T-helper 2 cell (primary cell): ENCODE measurements around the gene NPHP4.

Source experiments
- DNase-seq, 5 experiments: peaks; one replicate each; pipeline versions ENCODE4 v3.0.0 to v3.0.0-alpha.2; 2012 to 2022
- total RNA-seq, 2 donors: gene quantifications; one replicate each; lab custom pipeline; 2026; lab: John Stamatoyannopoulos, UW

Gene NPHP4
- 11.8 to 15.2 reads per million in 2 donors for total RNA-seq

DNA sequence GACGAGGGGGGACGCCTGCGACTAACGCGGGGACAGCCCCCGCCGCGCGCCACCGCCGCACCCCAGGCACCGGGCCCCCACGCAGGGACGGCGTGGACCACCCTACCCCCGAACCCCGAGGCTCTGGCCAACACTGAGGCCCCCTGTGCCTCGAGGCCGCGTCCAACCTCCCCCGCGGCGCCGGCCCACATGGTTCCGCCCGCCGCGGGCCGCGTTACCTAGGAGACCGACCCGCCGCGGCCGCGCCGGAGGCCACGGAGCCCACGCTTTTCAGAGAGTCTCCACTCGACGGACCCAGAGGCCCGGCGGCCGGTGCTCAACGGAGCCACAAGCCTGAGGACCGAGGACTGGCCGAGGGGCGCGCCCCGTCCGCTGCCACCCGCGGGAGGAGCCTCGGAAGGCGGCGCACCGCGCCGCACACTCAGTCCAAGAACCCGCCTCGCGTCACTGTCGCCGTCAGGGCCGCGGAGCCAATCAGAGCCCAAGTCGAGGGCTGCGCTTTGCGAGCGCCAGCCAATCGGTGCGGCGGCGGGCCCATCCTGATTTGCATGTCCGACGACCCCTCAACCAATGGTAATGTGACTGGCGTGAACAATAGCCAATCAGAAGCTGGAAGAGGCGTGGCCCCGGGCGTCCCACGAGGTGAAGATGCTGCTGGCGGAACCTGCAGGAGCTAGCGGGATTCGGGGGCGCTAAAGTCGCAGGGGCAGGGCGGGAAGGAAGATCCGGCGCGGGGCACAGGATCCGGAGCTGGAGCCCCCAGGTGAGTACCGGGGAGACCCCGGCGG, at the start of gene NPHP4:
Gene NPHP4 (minus strand): TSS at position 400 of the 788 bp plus-strand sequence. CDS start 6,136 bp downstream, outside the sequence.
- DNase-seq, result peak; percentile 97 to 100 (median 99)

DNA sequence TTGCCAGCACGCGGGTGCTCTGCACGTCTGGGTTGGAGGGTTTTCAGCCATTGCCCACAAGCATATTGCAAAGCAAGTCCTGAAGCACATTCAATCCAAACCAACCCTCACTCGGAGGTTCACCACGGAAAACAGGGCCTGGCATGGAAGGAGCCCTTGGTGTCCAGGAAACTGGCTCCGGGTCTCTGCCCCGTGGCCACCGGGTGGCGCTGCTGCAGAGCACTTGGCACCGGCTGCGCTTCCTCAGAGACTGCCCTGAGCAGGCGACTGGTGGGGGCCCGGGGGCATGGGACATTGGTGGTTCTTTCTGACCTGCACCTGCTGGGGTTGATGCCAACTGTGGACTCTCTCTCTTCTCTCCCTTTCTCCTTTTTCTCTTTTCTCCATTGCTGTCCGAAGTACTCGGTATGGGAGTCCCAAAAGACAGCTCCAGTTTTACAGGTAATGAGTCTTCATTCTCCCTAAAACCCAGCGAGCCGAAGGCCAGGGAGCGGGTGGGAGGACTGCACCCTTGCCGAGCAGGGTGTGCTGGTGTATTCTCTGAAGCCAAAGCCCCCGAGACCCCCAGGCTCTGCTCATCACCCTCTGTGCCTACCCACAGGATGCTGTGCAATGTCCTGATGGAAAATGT, 49.3 kb upstream of the NPHP4 start:
- no peak for DNase-seq

DNA sequence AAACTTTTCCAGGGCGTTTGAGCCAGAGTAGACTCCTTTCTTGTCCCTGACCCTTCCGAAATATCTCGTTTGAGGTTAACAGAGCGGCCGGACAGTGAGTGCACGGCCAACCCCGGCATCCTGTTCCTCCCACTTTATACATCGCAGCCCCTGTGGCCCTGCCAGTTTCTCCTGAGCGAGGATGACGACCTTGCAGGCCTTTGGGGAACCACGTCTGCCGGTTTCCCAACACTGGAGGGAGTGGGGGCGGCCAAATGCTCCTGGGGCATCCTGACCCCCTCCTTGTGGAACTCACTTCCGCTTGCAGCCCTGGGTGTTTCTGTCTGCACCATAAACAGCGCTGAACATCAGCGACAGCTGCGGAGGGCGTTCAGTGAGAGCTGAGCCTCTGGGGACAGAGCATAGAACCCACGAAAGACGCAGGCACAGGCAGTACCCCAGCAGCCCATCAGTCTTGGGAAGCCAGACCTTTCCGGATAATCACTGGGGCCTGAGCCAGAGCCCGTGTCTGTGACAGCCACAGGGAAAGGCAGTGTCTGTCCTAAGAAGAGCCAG, 48.7 kb upstream of the NPHP4 start:
- no peak for DNase-seq

DNA sequence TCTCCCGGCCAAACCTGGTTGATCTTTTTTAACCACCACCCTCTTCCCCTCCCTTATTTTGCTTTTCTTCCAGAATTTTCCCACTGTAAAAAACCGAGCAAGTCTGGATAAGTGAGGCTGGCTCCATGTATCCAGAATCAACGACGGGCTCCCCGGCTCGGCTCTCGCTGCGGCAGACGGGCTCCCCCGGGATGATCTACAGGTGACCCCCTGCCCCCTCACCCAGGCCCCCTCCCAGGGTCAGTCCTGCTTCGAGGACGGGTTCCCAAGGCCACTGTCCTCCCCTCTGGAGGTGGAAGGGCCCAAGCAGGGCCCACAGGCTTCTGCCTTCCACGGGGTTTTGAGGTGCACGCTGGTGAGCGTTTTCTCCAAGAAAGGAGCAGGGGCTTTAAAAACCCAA, 48.2 kb upstream of the NPHP4 start:
- no peak for DNase-seq

DNA sequence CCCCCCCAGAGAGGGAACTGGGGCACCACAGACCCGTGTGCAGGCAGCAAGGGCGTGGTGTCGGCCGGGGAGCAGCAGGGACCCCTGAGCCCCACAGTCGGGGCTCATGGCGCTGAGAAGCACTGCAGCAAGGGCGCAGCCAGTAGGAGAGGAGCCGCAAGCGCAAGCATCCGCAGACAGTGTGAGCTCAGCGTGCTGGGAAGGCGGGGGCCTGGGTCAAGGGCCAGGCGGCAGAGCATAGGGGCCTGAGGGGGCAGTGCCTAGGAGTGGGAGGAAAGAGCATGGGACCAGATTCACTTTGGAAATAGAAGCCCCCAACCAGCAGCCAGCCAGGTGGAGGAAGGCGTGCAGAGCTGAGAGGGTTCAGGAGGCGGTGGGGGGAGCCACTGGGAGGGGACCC, 46.8 kb upstream of the NPHP4 start:
- no peak for DNase-seq

DNA sequence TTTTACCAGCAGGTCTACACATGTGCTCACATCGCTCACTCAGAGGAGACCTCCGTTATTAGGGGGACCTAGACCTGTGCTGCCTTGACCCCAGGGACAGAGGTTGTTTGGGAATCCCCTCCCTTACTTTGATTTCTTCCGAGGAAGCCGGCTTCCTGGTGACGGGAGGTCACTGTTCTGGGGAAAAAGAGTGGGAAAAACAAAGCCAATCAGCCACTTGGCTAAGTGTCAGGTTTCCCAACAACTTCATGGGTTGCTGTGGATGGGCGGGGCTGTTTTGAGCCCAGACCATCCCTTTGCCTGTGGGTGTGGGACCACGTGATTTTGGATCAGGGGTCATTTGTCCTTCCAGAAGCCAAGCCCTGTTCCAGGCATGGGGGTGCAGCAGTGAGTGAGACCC, 46.4 kb upstream of the NPHP4 start:
- no peak for DNase-seq

DNA sequence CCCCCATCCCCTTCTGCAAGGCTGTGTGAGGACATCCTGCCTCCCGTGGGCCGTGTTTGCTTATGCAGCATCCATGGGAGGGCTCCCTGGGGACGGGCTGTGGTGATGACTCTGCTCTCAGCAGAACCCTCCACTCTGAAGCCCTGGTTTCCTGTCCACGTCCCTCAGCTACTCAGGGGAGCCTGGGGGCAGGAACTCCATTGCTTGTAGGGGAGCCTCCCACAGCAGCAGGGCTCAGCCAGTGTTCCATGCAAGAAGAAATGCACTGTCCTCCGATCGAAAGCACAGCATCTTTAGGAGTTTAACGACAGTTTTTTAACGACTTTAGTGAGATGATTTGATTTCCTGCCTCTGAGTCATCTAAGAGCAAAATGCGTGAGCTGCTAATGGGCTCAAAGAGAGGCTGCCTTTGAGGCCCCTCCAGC, 45.1 kb upstream of the NPHP4 start:
- peak in 1 of 5 experiments; percentile 81 for DNase-seq

DNA sequence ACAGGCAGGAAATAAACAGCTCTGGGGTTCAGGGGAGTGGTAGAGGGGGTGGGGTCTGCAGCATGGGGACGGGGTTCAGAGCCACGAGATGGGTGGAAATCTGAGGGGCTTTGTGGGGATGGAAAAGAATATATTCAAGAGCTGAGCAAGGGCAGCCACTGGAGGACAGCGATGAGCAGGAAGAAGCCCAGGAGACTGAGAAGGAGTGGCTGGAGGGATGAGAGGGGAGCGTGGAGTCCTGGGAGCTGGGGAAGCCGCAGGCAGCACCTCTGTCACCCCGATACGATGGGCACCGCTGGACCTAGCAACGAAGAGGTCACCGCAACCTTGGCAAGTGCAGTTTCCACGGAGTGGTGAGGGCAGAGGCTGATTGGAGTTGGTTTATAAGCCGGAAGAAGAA, 43.5 kb upstream of the NPHP4 start:
- no peak for DNase-seq

DNA sequence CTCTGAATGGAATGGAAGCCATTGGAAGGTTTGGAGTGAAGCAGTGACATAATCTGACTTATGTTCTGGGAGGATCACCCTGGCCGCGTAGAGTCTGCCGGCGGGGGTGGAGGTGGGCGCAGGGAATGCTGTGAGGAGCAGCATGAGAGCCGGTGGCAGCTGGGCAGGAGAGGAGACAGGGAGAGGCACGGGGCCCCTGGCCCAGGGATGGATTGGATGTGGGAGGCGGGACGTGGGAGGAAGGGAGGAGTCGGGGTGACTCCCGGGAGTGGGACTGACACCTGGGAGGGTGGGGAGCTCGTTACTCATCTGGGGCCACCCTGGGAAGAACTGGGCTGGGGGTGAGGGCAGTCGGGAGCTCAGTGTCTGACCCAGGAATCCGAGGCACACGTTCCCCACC, 43.1 kb upstream of the NPHP4 start:
- DNase-seq, result no peak

DNA sequence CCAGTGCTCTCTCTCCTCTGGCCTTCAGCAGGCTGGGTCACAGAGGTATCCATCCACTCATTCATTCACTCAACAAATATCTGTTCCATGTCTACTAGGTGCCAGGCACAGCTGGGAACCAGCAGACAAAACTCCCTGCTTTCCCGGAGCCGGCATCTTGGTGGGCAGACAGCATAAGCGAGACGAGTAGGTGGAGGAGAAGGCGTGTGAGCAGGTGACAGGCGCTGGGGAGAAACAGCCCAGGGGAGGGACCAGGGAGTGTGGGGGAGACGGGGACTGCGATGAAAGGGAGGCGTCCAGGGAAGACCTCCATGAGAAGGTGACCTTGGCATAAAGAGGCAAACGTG, 42.5 kb upstream of the NPHP4 start:
- DNase-seq, result no peak

DNA sequence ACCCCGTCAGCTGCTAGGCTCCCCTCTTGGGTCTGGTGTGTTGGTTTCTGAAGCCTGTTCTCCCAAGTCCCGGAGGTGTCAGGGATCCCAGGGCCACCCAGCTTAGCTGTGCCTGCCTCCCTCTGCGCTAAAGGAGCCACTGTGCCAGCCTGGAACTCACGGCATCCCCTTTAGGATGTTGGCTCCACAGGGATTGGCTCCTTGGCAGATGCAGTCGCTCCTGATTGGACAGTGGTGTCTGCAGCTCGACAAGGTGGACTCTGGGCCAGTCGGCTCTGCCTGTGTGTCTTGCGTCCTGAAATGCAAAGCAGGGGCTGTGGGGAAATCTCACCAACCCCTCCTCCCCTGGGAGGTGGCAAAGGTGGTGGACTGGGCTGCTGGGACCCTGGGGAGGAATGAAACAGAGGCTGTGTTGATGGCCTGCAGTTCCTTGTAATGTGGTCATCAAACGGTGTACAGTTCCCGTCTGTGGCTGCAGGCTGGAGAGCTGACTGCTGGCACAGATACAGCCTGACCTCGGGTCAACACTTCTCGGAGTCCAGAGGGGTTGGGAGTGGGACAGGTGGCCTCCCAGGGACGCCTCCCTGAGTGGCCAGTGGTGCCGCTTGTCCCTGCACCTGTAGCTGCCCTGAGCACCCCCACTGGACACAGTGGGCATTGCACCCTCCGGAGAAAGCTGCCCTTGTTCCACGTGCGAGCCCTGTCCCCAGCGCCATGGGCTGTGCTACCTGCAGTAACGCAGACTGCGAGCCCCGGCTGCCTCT, 41.9 kb upstream of the NPHP4 start:
- peak in 4 of 5 experiments; percentile 16 to 54 (median 19) for DNase-seq

DNA sequence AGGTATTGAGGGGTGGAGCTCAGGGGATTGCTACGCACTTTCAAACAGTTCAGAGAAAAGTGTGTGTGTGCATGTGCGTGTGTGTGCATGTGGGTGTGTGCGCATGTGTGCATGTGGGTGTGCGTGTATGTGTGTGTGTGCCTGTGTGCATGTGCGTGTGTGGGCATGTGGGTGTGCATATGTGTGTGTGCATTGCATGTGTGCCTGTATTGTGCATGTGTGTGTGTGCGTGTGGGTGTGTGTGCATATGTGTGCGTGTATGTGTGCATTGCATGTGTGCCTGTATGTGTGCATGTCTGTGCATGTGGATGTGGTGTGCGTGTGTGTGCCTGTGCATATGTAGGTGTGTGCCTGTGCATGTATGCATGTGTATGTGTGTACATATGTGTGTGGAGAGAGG, 40.9 kb upstream of the NPHP4 start:
- DNase-seq, result peak in 1 of 5 experiments; percentile 77

DNA sequence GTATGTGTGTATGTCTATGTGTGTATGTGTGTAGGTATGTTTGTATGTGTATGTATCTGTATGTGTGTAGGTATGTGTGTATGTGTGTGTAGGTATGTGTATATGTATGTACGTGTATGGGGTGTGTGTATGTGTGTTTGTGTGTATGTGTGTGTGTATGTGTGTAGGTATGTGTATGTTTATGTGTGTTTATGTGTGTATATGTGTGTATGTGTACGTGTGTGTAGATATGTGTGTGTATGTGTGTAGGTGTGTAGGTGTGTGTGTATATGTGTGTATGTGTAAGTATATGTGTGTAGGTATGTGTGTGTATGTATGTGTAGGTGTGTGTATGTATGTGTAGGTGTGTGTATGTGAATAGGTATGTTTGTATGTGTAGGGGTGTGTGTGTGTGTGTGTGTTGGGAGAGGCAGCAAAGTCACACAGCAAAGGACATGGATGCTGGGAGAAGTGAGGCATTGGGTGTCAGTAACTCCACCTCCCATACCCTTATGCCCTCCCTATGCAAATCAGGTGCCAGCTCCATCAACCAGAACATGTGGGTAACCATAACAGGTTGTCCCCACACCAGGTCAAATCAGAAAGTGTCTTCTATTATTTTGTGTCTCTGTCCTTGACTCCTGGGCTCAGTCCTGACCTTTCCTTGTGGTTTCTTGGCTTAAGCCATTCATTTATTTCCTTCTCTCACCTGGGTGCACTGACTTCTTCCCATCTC, 38.5 kb upstream of the NPHP4 start:
- DNase-seq, result peak in 1 of 5 experiments; percentile 27

DNA sequence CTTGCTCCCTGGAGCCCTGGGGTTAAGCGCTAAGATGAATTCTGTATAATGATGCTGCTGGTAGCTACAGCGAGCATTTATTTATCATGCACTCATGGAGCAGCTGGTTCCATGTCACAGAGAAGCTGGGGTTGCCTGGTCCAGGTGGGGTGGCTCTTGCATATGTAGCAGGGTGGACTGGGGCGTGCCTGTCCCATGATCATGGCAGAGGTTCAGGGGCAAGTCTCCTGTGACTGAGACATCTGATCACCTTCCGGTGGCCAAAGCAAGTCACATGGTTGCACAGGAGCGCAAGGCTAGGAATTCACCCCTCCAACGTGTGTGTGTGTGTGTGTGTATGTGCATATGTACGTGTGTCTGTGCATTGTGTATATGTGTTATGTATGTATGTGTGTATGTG, 37.9 kb upstream of the NPHP4 start:
- peak in 1 of 5 experiments; percentile 28 for DNase-seq

DNA sequence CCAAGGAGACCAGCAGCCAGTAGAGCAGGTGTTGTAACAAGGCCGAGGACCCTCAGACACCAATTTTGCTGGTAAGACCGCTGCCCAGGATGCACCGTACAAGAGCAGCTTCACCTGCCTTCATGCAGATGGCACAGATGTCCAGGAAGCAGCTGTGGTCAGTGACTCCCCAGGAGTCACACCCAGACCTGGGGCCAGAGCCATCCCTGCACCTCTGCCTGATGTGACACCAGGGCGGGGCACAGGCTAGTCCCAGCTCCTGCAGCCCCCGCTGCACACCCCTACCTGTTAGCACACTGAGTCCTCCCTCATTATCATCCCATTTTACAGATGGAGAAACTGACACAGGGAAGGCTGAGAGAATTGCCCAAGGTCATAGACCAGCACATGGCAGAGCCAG, 37.1 kb upstream of the NPHP4 start:
- no peak for DNase-seq

DNA sequence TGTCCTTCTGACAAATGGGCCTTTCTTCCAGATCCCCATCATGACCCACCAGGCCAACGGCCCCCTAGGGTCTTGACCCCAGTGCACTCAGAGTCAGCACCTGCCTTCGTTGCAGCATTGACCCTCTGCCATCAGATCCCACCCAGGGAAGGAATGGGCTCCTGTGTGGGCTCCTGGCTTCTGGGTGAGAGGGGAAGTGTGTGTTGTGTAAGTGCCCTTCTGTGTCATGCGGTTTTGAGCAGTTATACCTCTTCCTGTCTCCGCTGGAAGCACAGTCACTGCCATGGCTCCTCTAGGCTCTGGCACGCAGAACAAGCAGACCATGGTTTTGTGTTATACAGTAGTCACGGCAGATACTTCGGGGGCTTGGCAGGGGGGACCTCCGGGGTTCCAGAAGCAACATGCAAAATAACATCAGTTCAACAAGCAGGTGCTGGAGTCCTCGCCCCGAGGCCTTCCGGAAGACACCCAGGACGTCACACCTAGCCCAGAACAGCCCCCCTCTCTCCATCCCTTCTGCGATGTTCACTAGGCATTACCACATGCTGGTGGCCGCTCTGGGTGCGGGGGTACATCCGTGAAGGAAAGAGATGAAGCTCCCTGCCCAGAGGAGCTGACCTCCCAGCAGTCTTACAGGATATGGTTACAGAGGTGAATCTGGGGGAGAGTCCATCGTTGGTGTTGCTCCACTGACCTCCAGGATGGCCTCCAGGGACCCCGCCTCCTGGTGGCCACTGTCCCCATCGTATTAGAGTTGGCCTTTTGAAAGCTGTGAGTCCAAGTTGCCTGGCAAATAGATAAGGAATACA, 36.0 kb upstream of the NPHP4 start:
- peak in 4 of 5 experiments; percentile 33 to 96 (median 64) for DNase-seq

DNA sequence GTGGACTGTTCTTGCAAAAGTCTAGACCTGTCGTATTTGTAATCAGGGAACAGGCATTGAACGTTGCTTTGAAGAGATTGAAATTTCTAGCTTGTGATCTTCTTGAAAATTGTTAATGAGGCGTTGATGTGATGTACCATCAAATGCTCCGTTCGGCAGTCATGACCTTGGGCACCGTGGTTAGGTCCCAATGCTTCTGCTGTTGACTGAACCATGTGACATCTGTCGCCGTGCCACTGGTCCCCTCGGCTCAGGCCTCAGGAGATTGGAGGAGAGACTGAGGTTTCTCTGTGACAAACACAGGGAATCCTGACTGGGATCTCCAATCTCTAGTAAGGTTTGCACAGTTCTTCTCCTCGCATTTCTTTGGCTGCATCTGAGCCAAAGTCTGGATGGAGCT, 35.4 kb upstream of the NPHP4 start:
- DNase-seq, result peak in 2 of 5 experiments; percentile 10 to 81

DNA sequence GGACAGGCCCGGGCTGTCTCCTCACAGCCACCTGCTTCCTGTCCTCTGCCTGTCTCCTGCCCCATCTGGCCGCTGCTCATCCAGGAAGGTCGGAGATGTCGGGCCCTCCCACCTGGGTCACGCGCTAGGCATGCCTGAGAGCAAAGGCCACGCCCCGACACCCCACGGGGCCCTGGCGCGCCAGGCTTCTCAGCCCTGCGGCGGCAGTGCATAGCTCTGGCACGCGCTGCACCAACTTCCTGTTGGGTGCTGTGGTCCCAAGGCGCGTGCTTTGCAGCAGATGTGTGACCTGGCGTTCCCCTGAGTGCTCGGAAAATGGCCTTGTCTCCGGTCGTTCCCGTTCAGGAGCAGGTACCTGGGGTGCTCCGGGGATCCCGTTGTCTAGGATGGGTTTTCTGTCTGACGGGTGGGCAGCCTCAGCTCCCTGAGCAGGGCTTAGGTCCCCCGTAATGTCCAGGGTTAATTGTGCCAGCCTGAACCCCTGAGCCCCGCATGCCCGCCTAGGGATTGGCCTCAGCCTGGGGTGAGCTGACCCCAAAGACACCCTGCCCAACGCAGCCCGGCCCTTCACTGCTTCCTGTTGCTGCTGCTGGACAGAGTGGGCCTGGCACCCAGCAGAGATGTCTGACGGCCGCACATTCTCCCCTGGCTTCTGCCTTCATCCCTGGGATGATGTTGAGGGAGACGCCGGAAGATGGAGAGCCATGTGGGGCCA, 34.0 kb upstream of the NPHP4 start:
- DNase-seq, result peak; percentile 83 to 98 (median 91)

DNA sequence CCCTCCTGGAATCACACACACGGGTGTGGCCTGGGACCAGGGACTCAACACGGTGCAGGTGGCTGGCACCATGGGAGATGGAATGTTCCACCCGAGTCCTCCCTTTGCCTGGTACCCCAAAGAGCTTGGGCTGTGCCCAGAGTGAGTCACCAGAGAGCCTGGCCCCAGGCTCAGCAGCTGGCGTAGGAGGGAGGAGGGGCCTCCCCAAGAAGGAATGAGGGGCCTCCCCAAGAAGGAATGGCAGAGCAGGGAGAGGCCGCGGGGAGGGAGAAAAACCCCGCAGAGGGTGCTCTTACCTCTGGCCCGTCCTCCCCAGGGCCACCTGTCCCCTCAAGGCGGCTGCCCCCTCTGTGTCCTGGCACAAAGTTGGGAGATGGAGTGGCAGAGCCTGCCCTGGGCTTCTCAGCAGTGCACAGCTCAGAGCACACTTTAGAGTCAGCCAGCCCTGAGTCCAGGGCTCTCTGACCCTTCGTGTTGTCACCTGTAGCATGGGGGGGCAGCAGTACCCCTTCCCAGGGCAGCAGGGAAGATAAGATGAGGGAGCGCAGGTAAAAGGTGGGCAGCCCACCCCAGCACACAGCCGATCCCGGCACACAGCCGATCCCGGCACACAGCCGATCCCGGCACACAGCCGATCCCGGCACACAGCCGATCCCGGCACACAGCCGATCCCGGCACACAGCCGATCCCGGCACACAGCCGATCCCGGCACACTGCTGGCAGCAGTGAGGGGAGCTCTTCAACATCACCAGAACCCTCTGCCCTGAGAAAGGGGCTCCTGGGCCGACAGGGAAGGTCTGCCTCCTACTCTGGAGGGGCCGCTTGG, 33.3 kb upstream of the NPHP4 start:
- DNase-seq, result no peak

DNA sequence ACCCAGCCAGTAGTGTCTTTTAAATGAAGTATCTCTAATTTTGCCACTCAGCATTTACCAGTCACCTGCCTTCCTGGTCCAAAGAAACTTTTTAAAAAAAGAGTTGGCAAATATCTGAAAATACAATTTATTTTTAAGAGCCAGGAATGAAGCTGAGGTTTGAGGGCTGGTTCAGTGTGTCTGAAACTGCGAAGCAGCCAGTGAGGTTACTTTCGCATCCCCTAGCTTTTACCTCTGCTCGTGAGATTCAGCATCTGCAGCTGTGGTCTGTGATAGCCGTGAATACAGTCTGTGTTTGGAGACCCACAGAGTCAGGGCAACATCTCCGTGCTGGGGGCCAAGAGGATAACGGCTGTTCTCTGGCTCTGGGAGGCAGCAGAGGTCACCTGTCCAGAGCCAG, 32.2 kb upstream of the NPHP4 start:
- peak in 1 of 5 experiments; percentile 61 for DNase-seq
